Activated CD4-positive, alpha-beta T cell treated with anti-CD3 and anti-CD28 coated beads for 36 hours (primary cell): ENCODE data around the gene PPFIA2. TPM values are rescaled to one million over a fixed set of nuclear protein-coding genes. Genes with fewer than 3 reads are reported as not detected.

Experiments used
- ATAC-seq: fragments of 200-7000 bp; cut with Tn5 transposase; one replicate; pipeline ENCODE4 v1.10.0; 2021; ENCODE audit warnings: mild to moderate bottlenecking, moderate library complexity
- CTCF ChIA-PET: fragments of 350-600 bp; sonication (Branson Sonifier 250); formaldehyde crosslinking; loops from one replicate; lab custom pipeline; 2021; ENCODE audit warnings: antibody characterized with exemption; lab: Charles Lee
- POLR2A ChIA-PET: fragments of 350-600 bp; sonication (Branson Sonifier 250); formaldehyde crosslinking; loops from one replicate; lab custom pipeline; 2021; ENCODE audit warnings: antibody characterized with exemption, inconsistent platforms; lab: Charles Lee
- DNase-seq: peaks from one replicate; pipeline ENCODE4 v3.0.0-alpha.2; 2020
- H3K27ac Mint-ChIP-seq: one replicate; pipeline ENCODE4 v1.8.0; 2021; ENCODE audit warnings: mixed read lengths
- H3K27me3 Mint-ChIP-seq: one replicate; pipeline ENCODE4 v1.8.0; 2021; ENCODE audit warnings: mixed read lengths
- H3K36me3 Mint-ChIP-seq: one replicate; pipeline ENCODE4 v1.8.0; 2021; ENCODE audit warnings: low read depth, mixed read lengths
- H3K4me1 Mint-ChIP-seq: one replicate; pipeline ENCODE4 v1.8.0; 2021; ENCODE audit warnings: mixed read lengths
- H3K4me3 Mint-ChIP-seq: one replicate; pipeline ENCODE4 v1.8.0; 2021; ENCODE audit warnings: mild to moderate bottlenecking, moderate library complexity, mixed read lengths
- H3K9me3 Mint-ChIP-seq: one replicate; pipeline ENCODE4 v1.8.0; 2021; ENCODE audit warnings: low read depth, mixed read lengths
- intact Hi-C, 2 experiments: fragments of 100-400 bp; cut with DNase I in 1 of 2; cut with micrococcal nuclease in 1 of 2; formaldehyde crosslinking; loops; one replicate each; pipeline versions ENCODE4 v1.14.2 to v1.15.1; 2022 to 2024; cut with DNase I, micrococcal nuclease
- total RNA-seq, 2 experiments: library from RNA; stranded (reverse); gene quantifications; one replicate each; pipeline ENCODE4 v1.2.3, GENCODE V29; 2021

Gene PPFIA2
- total RNA-seq, 2 experiments from 2014 or later = not detected

GRCh38 chr12:81727391-81727790, 31.8 kb downstream of the PPFIA2 start:
- H3K9me3 Mint-ChIP-seq = no peaks in the 10 kb centered on the region
- H3K4me3 Mint-ChIP-seq = no peak overlapping the region
- no peaks in the 10 kb centered on the region for H3K36me3 Mint-ChIP-seq
- intact Hi-C loops = no loop called here
- ChIA-PET CTCF (interaction anchor here (1.4 kb wide), 1 partner anchor 14 kb away, joined by 5 read pairs; no protein-coding TSS in a partner anchor), POLR2A (no interaction called here)
- ATAC-seq = no peak
- DNase-seq = no peak
- H3K4me1 Mint-ChIP-seq = no peaks in the 10 kb centered on the region
- H3K27ac Mint-ChIP-seq = no peak overlapping the region
- peaks cover 4% of the 10 kb centered on the region for H3K27me3 Mint-ChIP-seq

DNA sequence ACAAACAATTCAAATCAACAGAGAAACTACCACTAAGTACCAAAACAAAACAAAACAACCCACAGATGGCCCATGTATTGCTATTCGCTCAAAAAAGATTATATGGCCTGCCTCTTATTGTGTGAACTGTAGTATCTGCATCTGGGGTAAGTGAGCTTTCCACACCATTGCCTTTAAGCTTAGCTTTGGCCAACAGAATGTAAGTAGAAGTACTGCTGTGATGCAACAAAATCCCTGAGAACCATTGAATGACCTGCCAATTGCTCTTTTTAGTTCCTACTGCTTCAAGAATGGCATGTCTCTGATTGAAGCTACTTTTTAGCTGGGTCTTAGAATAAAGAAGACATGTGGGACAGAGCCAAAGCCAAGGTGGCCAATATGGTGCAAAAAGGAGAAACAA, 32.5 kb downstream of the PPFIA2 start:
- ATAC-seq = no peak
- POLR2A ChIA-PET = no interaction called here
- intact Hi-C loops = no loop called here
- Mint-ChIP-seq H3K9me3 (no peaks in the 10 kb centered on the region), H3K27ac (no peak overlapping the region), H3K4me3 (no peak overlapping the region), H3K4me1 (no peaks in the 10 kb centered on the region), H3K36me3 (no peaks in the 10 kb centered on the region), H3K27me3 (peaks cover 7% of the 10 kb centered on the region)
- CTCF ChIA-PET = interaction anchor here (0.7 to 1.4 kb wide), 2 partner anchors 13 to 273 kb away, joined by 3 to 5 read pairs; no protein-coding TSS in a partner anchor
- no peak for DNase-seq

GRCh38 chr12:81723361-81723760, 35.8 kb downstream of the PPFIA2 start:
- ChIA-PET CTCF (interaction anchor here (0.6 to 0.7 kb wide), 2 partner anchors 32 to 68 kb away, joined by 3 read pairs; no protein-coding TSS in a partner anchor), POLR2A (no interaction called here)
- Mint-ChIP-seq H3K27me3 (peaks cover 7% of the 10 kb centered on the region), H3K4me1 (no peaks in the 10 kb centered on the region), H3K4me3 (no peak overlapping the region), H3K27ac (no peak overlapping the region), H3K36me3 (no peaks in the 10 kb centered on the region), H3K9me3 (no peaks in the 10 kb centered on the region)
- no peak for DNase-seq
- intact Hi-C loops = no loop called here
- no peak for ATAC-seq

DNA sequence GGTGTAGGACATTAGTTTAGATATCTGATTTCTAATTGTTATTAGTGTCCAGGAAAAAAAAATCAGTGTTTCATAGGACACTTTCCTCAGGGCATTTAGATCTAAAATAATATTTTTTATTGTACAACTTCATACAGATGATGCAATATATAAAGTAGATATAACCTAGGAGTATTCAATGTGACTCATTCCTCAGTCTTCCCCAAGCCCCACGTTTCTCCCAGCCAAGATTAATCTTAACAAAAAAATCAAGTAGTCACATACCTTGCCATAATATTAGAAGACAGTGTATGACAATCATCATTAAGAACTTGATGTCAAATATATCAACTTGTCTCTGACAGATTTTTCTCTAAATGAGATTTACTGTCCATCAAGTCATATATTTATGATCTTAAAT, 37.1 kb downstream of the PPFIA2 start:
- Mint-ChIP-seq H3K9me3 (no peaks in the 10 kb centered on the region), H3K4me1 (no peaks in the 10 kb centered on the region), H3K36me3 (no peaks in the 10 kb centered on the region), H3K27ac (no peak overlapping the region), H3K27me3 (peaks cover 7% of the 10 kb centered on the region), H3K4me3 (no peak overlapping the region)
- DNase-seq = no peak
- ATAC-seq = no peak
- intact Hi-C loops = no loop called here
- CTCF ChIA-PET = interaction anchor here (0.6 kb wide), 1 partner anchor 11 kb away, joined by 3 read pairs; no protein-coding TSS in a partner anchor
- POLR2A ChIA-PET = no interaction called here

DNA sequence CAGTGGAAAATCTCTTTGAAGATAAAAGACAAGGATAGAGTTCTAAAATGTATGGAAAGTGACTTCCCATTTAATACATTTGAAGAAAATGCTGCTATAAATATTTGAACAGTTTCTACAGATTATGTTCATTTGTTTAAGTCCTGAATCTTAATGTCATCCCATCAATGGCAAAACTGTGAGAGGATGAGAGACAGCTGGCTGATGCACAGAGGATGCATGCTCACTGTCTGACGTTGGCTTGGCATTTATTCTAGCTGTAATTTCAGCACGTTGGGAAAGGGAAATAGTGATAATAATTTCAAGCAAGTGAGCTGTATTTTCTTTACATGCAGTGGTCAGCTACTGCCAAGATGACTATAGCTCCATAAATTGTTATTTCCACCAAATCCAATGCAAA, 40.5 kb downstream of the PPFIA2 start:
- POLR2A ChIA-PET = no interaction called here
- intact Hi-C loops = no loop called here
- Mint-ChIP-seq H3K4me3 (no peak overlapping the region), H3K27me3 (peaks cover 5% of the 10 kb centered on the region), H3K27ac (no peak overlapping the region), H3K9me3 (no peaks in the 10 kb centered on the region), H3K36me3 (no peaks in the 10 kb centered on the region), H3K4me1 (no peaks in the 10 kb centered on the region)
- DNase-seq (no peak), ATAC-seq (no peak)
- CTCF ChIA-PET = no interaction called here

GRCh38 chr12:81712536-81712935, 46.6 kb downstream of the PPFIA2 start:
- ChIA-PET POLR2A (no interaction called here), CTCF (no interaction called here)
- Mint-ChIP-seq H3K9me3 (no peaks in the 10 kb centered on the region), H3K27me3 (peaks cover 3% of the 10 kb centered on the region), H3K4me1 (no peaks in the 10 kb centered on the region), H3K36me3 (no peaks in the 10 kb centered on the region), H3K27ac (no peak overlapping the region), H3K4me3 (no peak overlapping the region)
- intact Hi-C loops = no loop called here
- ATAC-seq = no peak
- no peak for DNase-seq

DNA sequence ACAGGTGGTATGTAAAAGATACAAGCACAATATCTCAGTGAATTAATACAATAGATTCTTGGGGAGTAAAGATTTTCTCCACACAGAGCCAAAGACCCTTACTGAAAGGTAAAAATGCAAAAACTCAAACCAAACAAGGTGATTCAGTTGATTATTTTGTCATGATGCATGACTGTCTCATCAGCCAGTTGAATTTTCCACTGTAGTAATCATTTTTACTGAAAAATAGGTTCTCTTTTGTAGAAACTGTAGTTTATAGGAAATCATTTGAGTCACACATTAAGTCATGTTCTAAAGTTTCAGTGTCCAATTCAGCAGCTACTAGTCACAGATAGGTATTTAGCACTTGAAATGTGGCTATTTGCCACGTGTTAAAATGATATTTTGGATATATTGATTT, 53.6 kb downstream of the PPFIA2 start:
- intact Hi-C loops = no loop called here
- ChIA-PET CTCF (no interaction called here), POLR2A (no interaction called here)
- Mint-ChIP-seq H3K4me1 (no peaks in the 10 kb centered on the region), H3K27me3 (peaks cover 4% of the 10 kb centered on the region), H3K36me3 (no peaks in the 10 kb centered on the region), H3K4me3 (no peak overlapping the region), H3K27ac (no peak overlapping the region), H3K9me3 (no peaks in the 10 kb centered on the region)
- ATAC-seq (no peak), DNase-seq (no peak)

- intact Hi-C loops = no loop called here
- ChIA-PET POLR2A (no interaction called here), CTCF (no interaction called here)
- no peak for ATAC-seq
- no peak for DNase-seq
- no peaks in the 10 kb centered on the region for H3K9me3 Mint-ChIP-seq
- peaks cover 4% of the 10 kb centered on the region for H3K27me3 Mint-ChIP-seq
- H3K36me3 Mint-ChIP-seq = no peaks in the 10 kb centered on the region
- no peak overlapping the region for H3K4me3 Mint-ChIP-seq
- no peak overlapping the region for H3K27ac Mint-ChIP-seq
- H3K4me1 Mint-ChIP-seq = no peaks in the 10 kb centered on the region
Observed at GRCh38 chr12:81699551-81699950, 59.6 kb downstream of the PPFIA2 start.

GRCh38 chr12:81692008-81692407, 67.1 kb downstream of the PPFIA2 start:
- ATAC-seq = peak; percentile 36
- H3K4me3 Mint-ChIP-seq = no peak overlapping the region
- H3K4me1 Mint-ChIP-seq = no peaks in the 10 kb centered on the region
- no peak for DNase-seq
- intact Hi-C loops = no loop called here
- no peaks in the 10 kb centered on the region for H3K36me3 Mint-ChIP-seq
- no peaks in the 10 kb centered on the region for H3K27me3 Mint-ChIP-seq
- ChIA-PET POLR2A (interaction anchor here (0.7 kb wide), 1 partner anchor 643 kb away, joined by 4 read pairs; no protein-coding TSS in a partner anchor), CTCF (no interaction called here)
- H3K9me3 Mint-ChIP-seq = no peaks in the 10 kb centered on the region
- H3K27ac Mint-ChIP-seq = no peak overlapping the region

- Mint-ChIP-seq H3K9me3 (no peaks in the 10 kb centered on the region), H3K4me1 (no peaks in the 10 kb centered on the region), H3K27ac (no peak overlapping the region), H3K27me3 (peaks cover 2% of the 10 kb centered on the region), H3K4me3 (no peak overlapping the region), H3K36me3 (no peaks in the 10 kb centered on the region)
- no peak for DNase-seq
- CTCF ChIA-PET = no interaction called here
- POLR2A ChIA-PET = no interaction called here
- no peak for ATAC-seq
- intact Hi-C loops = no loop called here
Observed at GRCh38 chr12:81683881-81684280, 75.3 kb downstream of the PPFIA2 start.

GRCh38 chr12:81679614-81680013, 79.5 kb downstream of the PPFIA2 start:
- POLR2A ChIA-PET = no interaction called here
- ATAC-seq = no peak
- Mint-ChIP-seq H3K4me1 (no peaks in the 10 kb centered on the region), H3K9me3 (no peaks in the 10 kb centered on the region), H3K36me3 (no peaks in the 10 kb centered on the region), H3K27me3 (peaks cover 2% of the 10 kb centered on the region), H3K4me3 (no peak overlapping the region), H3K27ac (no peak overlapping the region)
- intact Hi-C loops = no loop called here
- DNase-seq = no peak
- CTCF ChIA-PET = no interaction called here

GRCh38 chr12:81670759-81671158, 88.4 kb downstream of the PPFIA2 start:
- ATAC-seq = no peak
- CTCF ChIA-PET = no interaction called here
- POLR2A ChIA-PET = no interaction called here
- Mint-ChIP-seq H3K9me3 (no peaks in the 10 kb centered on the region), H3K36me3 (no peaks in the 10 kb centered on the region), H3K27ac (no peak overlapping the region), H3K4me1 (peaks cover 5% of the 10 kb centered on the region), H3K4me3 (no peak overlapping the region), H3K27me3 (peaks cover 5% of the 10 kb centered on the region)
- intact Hi-C loops = no loop called here
- DNase-seq = no peak
